ENCODE results near the gene CPA4.

The CPA4 gene

GRCh38 chr7:130302649-130303048, 9.7 kb downstream of the CPA4 start:
- POLR2A ChIA-PET (ENCODE audit: low non-redundant PET), result no interaction called here
- CTCF ChIA-PET, result no interaction called here
- TF ChIP-seq CTCF (conservative IDR thresholded peaks at IDR 0.05; ENCODE audit: low read depth), result no peak
- no peak for DNase-seq (ENCODE audit: low spot score)
- no peak overlapping the region for H3K27ac ChIP-seq

GRCh38 chr7:130303127-130303526, 10.2 kb downstream of the CPA4 start:
- POLR2A ChIA-PET (ENCODE audit: low non-redundant PET), result no interaction called here
- DNase-seq (ENCODE audit: low spot score), result no peak
- TF ChIP-seq CTCF (conservative IDR thresholded peaks at IDR 0.05; ENCODE audit: low read depth), result no peak
- H3K27ac ChIP-seq, result no peak overlapping the region
- CTCF ChIA-PET, result interaction anchor here (0.7 kb wide), 1 partner anchor 9 kb away, joined by 3 read pairs; no protein-coding TSS in a partner anchor

- ChIA-PET POLR2A (ENCODE audit: low non-redundant PET) (no interaction called here), CTCF (interaction anchor here (0.7 kb wide), 1 partner anchor 10 kb away, joined by 3 read pairs; no protein-coding TSS in a partner anchor)
- DNase-seq (ENCODE audit: low spot score), result no peak
- TF ChIP-seq CTCF (conservative IDR thresholded peaks at IDR 0.05; ENCODE audit: low read depth), result no peak
- no peak overlapping the region for H3K27ac ChIP-seq
Measured at GRCh38 chr7:130303551-130303950, 10.6 kb downstream of the CPA4 start.

- POLR2A ChIA-PET (ENCODE audit: low non-redundant PET), result no interaction called here
- DNase-seq (ENCODE audit: low spot score), result no peak
- no peak overlapping the region for H3K27ac ChIP-seq
- TF ChIP-seq CTCF (conservative IDR thresholded peaks at IDR 0.05; ENCODE audit: low read depth), result no peak
- CTCF ChIA-PET, result no interaction called here
Measured at GRCh38 chr7:130303982-130304381, 11.0 kb downstream of the CPA4 start.

- no peak overlapping the region for H3K27ac ChIP-seq
- no peak for DNase-seq (ENCODE audit: low spot score)
- CTCF ChIA-PET, result no interaction called here
- POLR2A ChIA-PET (ENCODE audit: low non-redundant PET), result no interaction called here
- no peak for TF ChIP-seq CTCF (conservative IDR thresholded peaks at IDR 0.05; ENCODE audit: low read depth)
Measured at GRCh38 chr7:130304878-130305277, 11.9 kb downstream of the CPA4 start.

GRCh38 chr7:130305433-130306042, 12.6 kb downstream of the CPA4 start:
- TF ChIP-seq CTCF (conservative IDR thresholded peaks at IDR 0.05; ENCODE audit: low read depth), result no peak
- CTCF ChIA-PET, result no interaction called here
- no peak overlapping the region for H3K27ac ChIP-seq
- DNase-seq (ENCODE audit: low spot score), result no peak
- POLR2A ChIA-PET (ENCODE audit: low non-redundant PET), result no interaction called here

Measured in RWPE1 (cell line).